ENCODE data around the gene CALML4. TPM values are rescaled to one million over a fixed set of nuclear protein-coding genes. Genes with fewer than 3 reads are reported as not detected.
A peak's percentile ranks its signal among the peaks of the same experiment; 100 is the strongest.
"Not testable (repeated sequence)": the region's sequence is repeated elsewhere in the genome, so short reads cannot be mapped to it uniquely, and the experiment has no call there.

CALML4 gene
- total RNA-seq, 1 experiment from 2014 or later: 19.5 TPM

DNA sequence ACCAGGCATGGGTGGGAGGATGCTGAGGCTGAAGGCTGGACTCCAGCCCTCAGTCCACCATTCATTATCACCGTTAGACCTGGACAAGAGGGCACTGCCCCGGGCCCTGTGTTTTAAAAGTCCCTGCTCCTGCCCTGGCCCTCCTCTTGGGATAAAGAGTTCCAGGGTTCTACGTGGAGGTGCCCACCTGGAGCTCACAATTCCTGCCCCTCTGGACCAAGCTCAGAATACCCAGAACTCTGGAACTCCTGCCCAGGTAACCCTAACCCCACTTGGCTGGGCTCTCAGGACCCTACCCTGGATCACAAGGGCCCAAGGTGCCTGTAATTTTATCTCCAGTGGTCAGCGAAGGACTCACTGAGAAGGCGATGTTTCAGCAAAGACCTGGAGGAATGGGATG, 1.2 kb downstream of the CALML4 start:
- no TSS peak for BruUV-seq (replicated peaks)
- no peak overlapping the region for H3K4me3 Mint-ChIP-seq (ENCODE audit: unreplicated experiment)
- no peaks in the 10 kb centered on the region for H3K9me3 Mint-ChIP-seq (ENCODE audit: unreplicated experiment)
- POLR2A ChIA-PET: no interaction called here
- CTCF ChIA-PET: no interaction called here
- Histone ChIP-seq H3K9me3 (no peaks in the 10 kb centered on the region), H3K4me1 (peaks cover 21% of the 10 kb centered on the region), H3K36me3 (ENCODE audit: control insufficient read depth, insufficient read depth, low read length) (no peaks in the 10 kb centered on the region), H3K4me3 (ENCODE audit: low read depth, low read length) (peak overlapping the region; percentile 29), H3K27me3 (replicated peaks; ENCODE audit: control insufficient read depth, insufficient read depth, low read length) (no peaks in the 10 kb centered on the region)
- peaks cover 26% of the 10 kb centered on the region for H3K36me3 Mint-ChIP-seq (ENCODE audit: insufficient read depth, unreplicated experiment)
- DNase-seq: no peak
- no peak overlapping the region for H3K27ac Mint-ChIP-seq (ENCODE audit: unreplicated experiment)
- TF ChIP-seq, protein P1, sequence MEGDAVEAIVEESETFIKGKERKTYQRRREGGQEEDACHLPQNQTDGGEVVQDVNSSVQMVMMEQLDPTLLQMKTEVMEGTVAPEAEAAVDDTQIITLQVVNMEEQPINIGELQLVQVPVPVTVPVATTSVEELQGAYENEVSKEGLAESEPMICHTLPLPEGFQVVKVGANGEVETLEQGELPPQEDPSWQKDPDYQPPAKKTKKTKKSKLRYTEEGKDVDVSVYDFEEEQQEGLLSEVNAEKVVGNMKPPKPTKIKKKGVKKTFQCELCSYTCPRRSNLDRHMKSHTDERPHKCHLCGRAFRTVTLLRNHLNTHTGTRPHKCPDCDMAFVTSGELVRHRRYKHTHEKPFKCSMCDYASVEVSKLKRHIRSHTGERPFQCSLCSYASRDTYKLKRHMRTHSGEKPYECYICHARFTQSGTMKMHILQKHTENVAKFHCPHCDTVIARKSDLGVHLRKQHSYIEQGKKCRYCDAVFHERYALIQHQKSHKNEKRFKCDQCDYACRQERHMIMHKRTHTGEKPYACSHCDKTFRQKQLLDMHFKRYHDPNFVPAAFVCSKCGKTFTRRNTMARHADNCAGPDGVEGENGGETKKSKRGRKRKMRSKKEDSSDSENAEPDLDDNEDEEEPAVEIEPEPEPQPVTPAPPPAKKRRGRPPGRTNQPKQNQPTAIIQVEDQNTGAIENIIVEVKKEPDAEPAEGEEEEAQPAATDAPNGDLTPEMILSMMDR (IDR thresholded peaks at IDR 0.05; ENCODE audit: insufficient read depth in 1 of 2, low read depth in 1 of 2, low read length in 1 of 2, severe bottlenecking in 1 of 2, unreplicated experiment in 1 of 2): no peak
- no peaks in the 10 kb centered on the region for H3K27me3 Mint-ChIP-seq (ENCODE audit: insufficient read depth, unreplicated experiment)
- H3K4me1 Mint-ChIP-seq (ENCODE audit: low read depth, unreplicated experiment): peaks cover 17% of the 10 kb centered on the region
- intact Hi-C loops (cut with micrococcal nuclease; ENCODE audit: unreplicated experiment): no loop called here

- Mint-ChIP-seq H3K27me3 (ENCODE audit: insufficient read depth, unreplicated experiment) (no peaks in the 10 kb centered on the region), H3K4me3 (ENCODE audit: unreplicated experiment) (no peak overlapping the region), H3K4me1 (ENCODE audit: low read depth, unreplicated experiment) (peaks cover 17% of the 10 kb centered on the region), H3K9me3 (ENCODE audit: unreplicated experiment) (no peaks in the 10 kb centered on the region), H3K36me3 (ENCODE audit: insufficient read depth, unreplicated experiment) (peaks cover 30% of the 10 kb centered on the region), H3K27ac (ENCODE audit: unreplicated experiment) (no peak overlapping the region)
- Histone ChIP-seq H3K36me3 (ENCODE audit: control insufficient read depth, insufficient read depth, low read length) (no peaks in the 10 kb centered on the region), H3K9me3 (no peaks in the 10 kb centered on the region), H3K27me3 (replicated peaks; ENCODE audit: control insufficient read depth, insufficient read depth, low read length) (no peaks in the 10 kb centered on the region), H3K4me1 (peaks cover 21% of the 10 kb centered on the region), H3K4me3 (ENCODE audit: low read depth, low read length) (no peak overlapping the region)
- TF ChIP-seq, protein P1 (IDR thresholded peaks at IDR 0.05; ENCODE audit: insufficient read depth in 1 of 2, low read depth in 1 of 2, low read length in 1 of 2, severe bottlenecking in 1 of 2, unreplicated experiment in 1 of 2): no peak
- POLR2A ChIA-PET: no interaction called here
- no peak for DNase-seq
- no TSS peak for BruUV-seq (replicated peaks)
- CTCF ChIA-PET: no interaction called here
- intact Hi-C loops (cut with micrococcal nuclease; ENCODE audit: unreplicated experiment): no loop called here
These were observed 1.6 kb downstream of the CALML4 start for GRCh38 chr15:68203486-68203885.

GRCh38 chr15:68202994-68203393, 2.1 kb downstream of the CALML4 start:
- BruUV-seq (replicated peaks); H3K36me3 ChIP-seq (ENCODE audit: control insufficient read depth, insufficient read depth, low read length); H3K9me3 Mint-ChIP-seq (ENCODE audit: unreplicated experiment); H3K9me3 ChIP-seq; POLR2A ChIA-PET; H3K4me3 ChIP-seq (ENCODE audit: low read depth, low read length); H3K27ac Mint-ChIP-seq (ENCODE audit: unreplicated experiment); H3K4me3 Mint-ChIP-seq (ENCODE audit: unreplicated experiment); H3K27me3 ChIP-seq (replicated peaks; ENCODE audit: control insufficient read depth, insufficient read depth, low read length); H3K27me3 Mint-ChIP-seq (ENCODE audit: insufficient read depth, unreplicated experiment); intact Hi-C loops (cut with micrococcal nuclease; ENCODE audit: unreplicated experiment); DNase-seq: not testable (repeated sequence)
- peaks cover 32% of the 10 kb centered on the region for H3K36me3 Mint-ChIP-seq (ENCODE audit: insufficient read depth, unreplicated experiment)
- peaks cover 17% of the 10 kb centered on the region for H3K4me1 Mint-ChIP-seq (ENCODE audit: low read depth, unreplicated experiment)
- CTCF ChIA-PET: interaction anchor here (0.7 kb wide), 1 partner anchor 30 kb away, joined by 3 read pairs; no protein-coding TSS in a partner anchor
- peaks cover 21% of the 10 kb centered on the region for H3K4me1 ChIP-seq

- Mint-ChIP-seq H3K4me3 (ENCODE audit: unreplicated experiment) (peak overlapping the region; percentile 25), H3K27me3 (ENCODE audit: insufficient read depth, unreplicated experiment) (no peaks in the 10 kb centered on the region), H3K27ac (ENCODE audit: unreplicated experiment) (peak overlapping the region; percentile 82), H3K9me3 (ENCODE audit: unreplicated experiment) (no peaks in the 10 kb centered on the region), H3K36me3 (ENCODE audit: insufficient read depth, unreplicated experiment) (peaks cover 44% of the 10 kb centered on the region), H3K4me1 (ENCODE audit: low read depth, unreplicated experiment) (peaks cover 17% of the 10 kb centered on the region)
- Histone ChIP-seq H3K4me3 (ENCODE audit: low read depth, low read length) (no peak overlapping the region), H3K9me3 (no peaks in the 10 kb centered on the region), H3K4me1 (peaks cover 21% of the 10 kb centered on the region), H3K36me3 (ENCODE audit: control insufficient read depth, insufficient read depth, low read length) (no peaks in the 10 kb centered on the region), H3K27me3 (replicated peaks; ENCODE audit: control insufficient read depth, insufficient read depth, low read length) (no peaks in the 10 kb centered on the region)
- no TSS peak for BruUV-seq (replicated peaks)
- intact Hi-C loops (cut with micrococcal nuclease; ENCODE audit: unreplicated experiment): no loop called here
- TF ChIP-seq, protein P1 (IDR thresholded peaks at IDR 0.05; ENCODE audit: insufficient read depth in 1 of 2, low read depth in 1 of 2, low read length in 1 of 2, severe bottlenecking in 1 of 2, unreplicated experiment in 1 of 2): no peak
- ChIA-PET CTCF (no interaction called here), POLR2A (no interaction called here)
- no peak for DNase-seq
These were observed 3.3 kb downstream of the CALML4 start for GRCh38 chr15:68201879-68202261.
